Fibroblast of villous mesenchyme (primary cell): ENCODE data around the gene ALPG. TPM values are rescaled to one million over a fixed set of nuclear protein-coding genes. Genes with fewer than 3 reads are reported as not detected.
"Not testable (repeated sequence)": the region's sequence is repeated elsewhere in the genome, so short reads cannot be mapped to it uniquely, and the experiment has no call there.

Experiments
- DNase-seq: peaks from one replicate; pipeline ENCODE4 v3.0.0-alpha.2; 2010; ENCODE audit warnings: low read depth
- H3K4me3 ChIP-seq: 2 replicates; pipeline ENCODE4 v1.5.1; 2011; ENCODE audit warnings: low read depth, mild to moderate bottlenecking, low read length
- CTCF ChIP-seq: IDR thresholded peaks from 2 replicates; pipeline ENCODE4 v1.5.1; 2012; ENCODE audit warnings: low read depth, mild to moderate bottlenecking, low read length; ENCODE audit not compliant: insufficient read depth
- total RNA-seq: library from RNA; depleted of rRNA; stranded (reverse); fragments of >200 nt; gene quantifications from 2 replicates; pipeline ENCODE4 v1.2.3, GENCODE V29; 2012

ALPG gene
- total RNA-seq, 1 donor = not detected

- TF ChIP-seq CTCF = no peak
- DNase-seq = no peak
- H3K4me3 ChIP-seq = no peak overlapping the region
Observed at GRCh38 chr2:232390661-232391060, 16.0 kb upstream of the ALPG start.

GRCh38 chr2:232393556-232393955 lies 13.1 kb upstream of the ALPG start:
- no peak overlapping the region for H3K4me3 ChIP-seq
- TF ChIP-seq CTCF = no peak
- DNase-seq = no peak

- H3K4me3 ChIP-seq, DNase-seq: not testable (repeated sequence)
Observed at GRCh38 chr2:232394431-232394830, 12.2 kb upstream of the ALPG start.

GRCh38 chr2:232395586-232395985 lies 11.1 kb upstream of the ALPG start:
- H3K4me3 ChIP-seq = no peak overlapping the region
- DNase-seq = no peak
- no peak for TF ChIP-seq CTCF

GRCh38 chr2:232396683-232397082 lies 10.0 kb upstream of the ALPG start:
- TF ChIP-seq CTCF = no peak
- no peak overlapping the region for H3K4me3 ChIP-seq
- DNase-seq = no peak

GRCh38 chr2:232398293-232399034 lies 8.2 kb upstream of the ALPG start:
- no peak overlapping the region for H3K4me3 ChIP-seq
- no peak for DNase-seq
- no peak for TF ChIP-seq CTCF

- no peak for DNase-seq
- no peak for TF ChIP-seq CTCF
- no peak overlapping the region for H3K4me3 ChIP-seq
Observed at GRCh38 chr2:232400256-232401015, 6.2 kb upstream of the ALPG start.
